HepG2 (cell line): ENCODE measurements around the gene ZSWIM9. TPM values are rescaled to one million over a fixed set of nuclear protein-coding genes. Genes with fewer than 3 reads are reported as not detected.

Experiments used
- BCLAF1 ChIP-seq: fragments of 450-650 bp; IDR thresholded peaks from 2 replicates; pipeline ENCODE4 v1.6.1; 2017; ENCODE audit warnings: mild to moderate bottlenecking
- CEBPB ChIP-seq: IDR thresholded peaks from 2 replicates; pipeline ENCODE4 v1.6.1; 2011; ENCODE audit warnings: low read depth, low read length, improper control_type of control experiment, borderline replicate concordance
- FOSL1 ChIP-seq: sonication (generic); formaldehyde crosslinking; IDR thresholded peaks from 2 replicates; pipeline ENCODE4 v1.9.0; 2021; ENCODE audit warnings: missing genetic modification reagents, borderline replicate concordance
- FOXA1 ChIP-seq, 2 experiments: fragments of 450-650 bp in 1 of 2; sonication (generic) in 1 of 2; formaldehyde crosslinking in 1 of 2; IDR thresholded peaks; 2 replicates each; pipeline versions ENCODE4 v1.4.0 to v1.6.1; 2016 to 2020; ENCODE audit warnings: missing genetic modification reagents in 1 of 2
- FOXO4 ChIP-seq: sonication (generic); formaldehyde crosslinking; conservative IDR thresholded peaks from 2 replicates; pipeline ENCODE4 v1.8.1; 2023; ENCODE audit warnings: missing genetic modification reagents
- FOXP4 ChIP-seq: sonication (generic); formaldehyde crosslinking; IDR thresholded peaks from 2 replicates; pipeline ENCODE4 v1.4.0; 2020; ENCODE audit warnings: missing genetic modification reagents
- KAT8 ChIP-seq: IDR thresholded peaks from 2 replicates; pipeline ENCODE4 v1.6.1; 2016; ENCODE audit warnings: missing genetic modification reagents, missing compliant biosample characterization
- NFE2 ChIP-seq: sonication (generic); formaldehyde crosslinking; IDR thresholded peaks from 2 replicates; pipeline ENCODE4 v1.4.0; 2020; ENCODE audit warnings: missing genetic modification reagents
- PRMT3 ChIP-seq: sonication (generic); formaldehyde crosslinking; IDR thresholded peaks from 2 replicates; pipeline ENCODE4 v1.8.1; 2022; ENCODE audit warnings: low read depth, mild to moderate bottlenecking, moderate library complexity, missing genetic modification reagents, borderline replicate concordance
- RERE ChIP-seq: IDR thresholded peaks from 2 replicates; pipeline ENCODE4 v1.6.1; 2016; ENCODE audit warnings: low read depth, missing genetic modification reagents, missing compliant biosample characterization
- ZBTB20 ChIP-seq: sonication (generic); formaldehyde crosslinking; IDR thresholded peaks from 2 replicates; pipeline ENCODE4 v1.8.1; 2023; ENCODE audit warnings: missing genetic modification reagents, low read depth, mild to moderate bottlenecking, borderline replicate concordance
- ZHX1 ChIP-seq: sonication (generic); formaldehyde crosslinking; IDR thresholded peaks from 2 replicates; pipeline ENCODE4 v1.8.1; 2022; ENCODE audit warnings: low read depth, mild to moderate bottlenecking, missing genetic modification reagents
- polyA plus RNA-seq, 8 experiments: library from polyadenylated mRNA; depleted of rRNA in 3 of 8; stranded (reverse) in 7 of 8; unstranded in 1 of 8; fragments of >200 nt; fragmentation: Illumina TruSeq in 4 of 8; extraction: Trizol in 4 of 8; gene quantifications; 2 replicates each; pipeline versions ENCODE4 v1.2.1 to v1.2.3, GENCODE V29; 2011 to 2016; ENCODE audit warnings: low read depth in 4 of 8, missing spikeins in 1 of 8, mixed read lengths in 1 of 8; ENCODE audit not compliant: insufficient read depth in 1 of 8
- total RNA-seq, 5 experiments: library from RNA; depleted of rRNA; stranded (reverse); fragments of >200 nt; fragmentation: Illumina TruSeq; extraction: Trizol; gene quantifications; 2 replicates each; pipeline ENCODE4 v1.2.3, GENCODE V29; 2016; ENCODE audit warnings: low read depth in 1 of 5

The ZSWIM9 gene
- total and polyA plus RNA-seq, 2 of the 13 experiments (the other 11 are each of a cell fraction or from before 2014, with no cell fraction given) = 0.18 to 1.1 TPM

- no peak for TF ChIP-seq BCLAF1
- no peak for TF ChIP-seq FOXA1 (IDR thresholded peaks at IDR 0.05)
- no peak; the same call in 1 of the 2 replicates for TF ChIP-seq FOXA1 (CRISPR knock-in tag; IDR thresholded peaks at IDR 0.05)
- peak; percentile 32; the same call in 1 of the 2 replicates for TF ChIP-seq FOXP4 (CRISPR knock-in tag)
- no peak for TF ChIP-seq PRMT3
- no peak for TF ChIP-seq CEBPB
- no peak for TF ChIP-seq ZHX1
- TF ChIP-seq ZBTB20 = no peak
- no peak for TF ChIP-seq FOSL1 (CRISPR knock-in tag)
- TF ChIP-seq FOXO4 (CRISPR knock-in tag) = no peak
- TF ChIP-seq RERE (CRISPR knock-in tag) = 0 out of 2 replicates have a peak, but pooled peaks have one; percentile 42
- peak; percentile 71 for TF ChIP-seq KAT8 (CRISPR knock-in tag)
- no peak for TF ChIP-seq NFE2 (CRISPR knock-in tag)
Observed at GRCh38 chr19:48203794-48204628, 33.5 kb downstream of the ZSWIM9 start (continued).
